Gastrocnemius medialis (tissue), 4 donors: ENCODE data around the gene CCDC89. TPM values are rescaled to one million over a fixed set of nuclear protein-coding genes. Genes with fewer than 3 reads are reported as not detected.
"Not testable (repeated sequence)": the region's sequence is repeated elsewhere in the genome, so short reads cannot be mapped to it uniquely, and the experiment has no call there.

Source experiments
- ATAC-seq, 2 donors: fragments of 150-250 bp; one replicate each; pipeline ENCODE4 v1.9.1; 2016
- DNase-seq, 2 donors: peaks; one replicate each; pipeline ENCODE4 v3.0.0-alpha.2; 2019
- H3K27ac ChIP-seq, 4 donors: fragments of 200-600 bp; sonication (generic); 1 replicate in 1 of 4; 2 replicates in 3 of 4; pipeline ENCODE4 v1.5.1; 2016 to 2018; ENCODE audit warnings: mild to moderate bottlenecking in 2 of 4, moderate library complexity in 1 of 4
- H3K27me3 ChIP-seq, 3 donors: fragments of 200-600 bp; sonication (generic) in 2 of 3; 1 replicate in 1 of 3; 2 replicates in 2 of 3; pipeline versions ENCODE4 v1.5.1 to v1.6.0; 2016 to 2019; ENCODE audit warnings: mild to moderate bottlenecking in 1 of 3, moderate library complexity in 1 of 3
- H3K36me3 ChIP-seq, 2 donors: fragments of 200-600 bp; sonication (generic) in 1 of 2; one replicate each; pipeline ENCODE4 v1.5.1; 2017 to 2018
- H3K4me1 ChIP-seq, 2 donors: fragments of 200-600 bp; sonication (generic) in 1 of 2; one replicate each; pipeline ENCODE4 v1.5.1; 2016 to 2017; ENCODE audit warnings: mild to moderate bottlenecking in 2 of 2
- H3K4me3 ChIP-seq, 4 donors: fragments of 200-600 bp; sonication (generic) in 3 of 4; 1 replicate in 1 of 4; 2 replicates in 3 of 4; pipeline ENCODE4 v1.5.1; 2016 to 2019; ENCODE audit warnings: mild to moderate bottlenecking in 2 of 4
- H3K9me3 ChIP-seq, 3 donors: fragments of 200-600 bp; sonication (generic) in 2 of 3; 1 replicate in 1 of 3; 2 replicates in 2 of 3; pipeline ENCODE4 v1.5.1; 2016 to 2019
- CTCF ChIP-seq, 5 experiments: fragments of 450-650 bp in 3 of 5; fragments of 200-600 bp in 2 of 5; sonication (generic) in 2 of 5; IDR thresholded peaks in 4 of 5; conservative IDR thresholded peaks in 1 of 5; 1 replicate in 4 of 5; 2 replicates in 1 of 5; pipeline ENCODE4 v1.5.1; 2016 to 2019; ENCODE audit warnings: antibody characterized with exemption in 5 of 5, mild to moderate bottlenecking in 3 of 5, moderate library complexity in 3 of 5
- POLR2A ChIP-seq, 2 donors: fragments of 450-650 bp; IDR thresholded peaks; one replicate each; pipeline ENCODE4 v1.6.1; 2017; ENCODE audit warnings: antibody characterized with exemption in 2 of 2, mild to moderate bottlenecking in 2 of 2, moderate library complexity in 2 of 2
- in situ Hi-C, 4 donors: fragments of 200-750 bp; cut with MboI; loops; one replicate each; pipeline versions ENCODE4 v1.15.0 to v1.8.0; 2017; ENCODE audit warnings: low sequenced_read_pairs in 4 of 4
- intact Hi-C: fragments of 100-400 bp; cut with DNase I; formaldehyde crosslinking; loops from one replicate; pipeline ENCODE4 v1.15.1; 2023; ENCODE audit warnings: low total_unique reads
- total RNA-seq, 4 donors: library from RNA; depleted of rRNA; stranded (reverse); fragments of >200 nt; gene quantifications; one replicate each; pipeline versions ENCODE4 v1.1.0 to v1.2.3, GENCODE V29; 2016

Gene CCDC89
- total RNA-seq, 4 donors from 2014 or later = 0.29 TPM; not detected in 3

GRCh38 chr11:85673393-85673792 lies 12.6 kb downstream of the CCDC89 start:
- in situ Hi-C loops (loop anchor here in 1 of 4 donors (25.0 kb wide), 1 partner anchor 364 kb away; no protein-coding TSS in a partner anchor), intact Hi-C loops (no loop called here)
- Histone ChIP-seq H3K27me3 (no peaks in the 10 kb centered on the region), H3K36me3 (no peaks in the 10 kb centered on the region), H3K4me3 (no peak overlapping the region), H3K4me1 (no peaks in the 10 kb centered on the region), H3K9me3 (no peaks in the 10 kb centered on the region), H3K27ac (no peak overlapping the region)
- ATAC-seq = no peak
- TF ChIP-seq POLR2A (IDR thresholded peaks at IDR 0.05) (no peak), CTCF (IDR thresholded peaks at IDR 0.05 in 4 of 5, conservative IDR thresholded peaks at IDR 0.05 in 1 of 5) (no peak)
- no peak for DNase-seq

- Histone ChIP-seq H3K4me3 (no peak overlapping the region), H3K9me3 (no peaks in the 10 kb centered on the region), H3K27ac (no peak overlapping the region), H3K27me3 (no peaks in the 10 kb centered on the region), H3K4me1 (no peaks in the 10 kb centered on the region), H3K36me3 (no peaks in the 10 kb centered on the region)
- intact Hi-C loops (no loop called here), in situ Hi-C loops (loop anchor here in 1 of 4 donors (25.0 kb wide), 1 partner anchor 365 kb away; no protein-coding TSS in a partner anchor)
- ATAC-seq (no peak), DNase-seq (no peak)
- no peak for TF ChIP-seq POLR2A (IDR thresholded peaks at IDR 0.05)
- TF ChIP-seq CTCF (IDR thresholded peaks at IDR 0.05 in 4 of 5, conservative IDR thresholded peaks at IDR 0.05 in 1 of 5) = no peak
These were observed 13.7 kb downstream of the CCDC89 start for GRCh38 chr11:85672105-85672902.

GRCh38 chr11:85670949-85671663 lies 14.9 kb downstream of the CCDC89 start:
- H3K36me3 ChIP-seq = not testable (repeated sequence)
- in situ Hi-C loops = loop anchor here in 1 of 4 donors (25.0 kb wide), 1 partner anchor 366 kb away; no protein-coding TSS in a partner anchor

GRCh38 chr11:85668157-85668556 lies 17.8 kb downstream of the CCDC89 start:
- Histone ChIP-seq H3K36me3 (no peaks in the 10 kb centered on the region), H3K4me3 (no peak overlapping the region), H3K4me1 (peaks cover 2 to 9% of the 10 kb centered on the region in 2 donors), H3K27me3 (no peaks in the 10 kb centered on the region), H3K27ac (no peak overlapping the region), H3K9me3 (no peaks in the 10 kb centered on the region)
- ATAC-seq (no peak), DNase-seq (no peak)
- no peak for TF ChIP-seq POLR2A (IDR thresholded peaks at IDR 0.05)
- TF ChIP-seq CTCF (IDR thresholded peaks at IDR 0.05 in 4 of 5, conservative IDR thresholded peaks at IDR 0.05 in 1 of 5) = no peak
- in situ Hi-C loops = loop anchor here in 1 of 4 donors (25.0 kb wide), 1 partner anchor 369 kb away; no protein-coding TSS in a partner anchor
- intact Hi-C loops = loop anchor here (10.0 kb wide), 1 partner anchor 193 kb away; no protein-coding TSS in a partner anchor

More at GRCh38 chr11:85670949-85671663, 14.9 kb downstream of the CCDC89 start:
- H3K27me3 ChIP-seq, H3K27ac ChIP-seq, ATAC-seq, H3K4me3 ChIP-seq, intact Hi-C loops, H3K4me1 ChIP-seq, DNase-seq, H3K9me3 ChIP-seq: not testable (repeated sequence)

GRCh38 chr11:85666687-85667086 lies 19.3 kb downstream of the CCDC89 start:
- in situ Hi-C loops = loop anchor here in 1 of 4 donors (25.0 kb wide), 1 partner anchor 371 kb away; no protein-coding TSS in a partner anchor
- ATAC-seq (no peak), DNase-seq (no peak)
- Histone ChIP-seq H3K27ac (no peak overlapping the region), H3K9me3 (no peaks in the 10 kb centered on the region), H3K4me1 (peaks cover 16 to 23% of the 10 kb centered on the region in 2 donors), H3K4me3 (no peak overlapping the region), H3K36me3 (peaks cover 0 to 5% of the 10 kb centered on the region in 2 donors), H3K27me3 (no peaks in the 10 kb centered on the region)
- TF ChIP-seq POLR2A (IDR thresholded peaks at IDR 0.05) (no peak), CTCF (IDR thresholded peaks at IDR 0.05 in 4 of 5, conservative IDR thresholded peaks at IDR 0.05 in 1 of 5) (no peak)
- intact Hi-C loops = loop anchor here (10.0 kb wide), 1 partner anchor 192 kb away; no protein-coding TSS in a partner anchor
